Stimulated activated CD8-positive, alpha-beta memory T cell treated with anti-CD3 and anti-CD28 coated beads, Interleukin-12 subunit alpha, Interleukin-12 subunit beta, amount 100 ng/mL, for 24 hours (primary cell): ENCODE measurements around the gene ULK1.
A peak's percentile ranks its signal among the peaks of the same experiment; 100 is the strongest.
"Not testable (repeated sequence)": the region's sequence is repeated elsewhere in the genome, so short reads cannot be mapped to it uniquely, and the experiment has no call there.

Experiments
- DNase-seq: peaks from one replicate; pipeline ENCODE4 v3.0.0-alpha.2; 2020; ENCODE audit errors: extremely low read depth

ULK1 gene

GRCh38 chr12:131943389-131943788 lies 49.0 kb downstream of the ULK1 start:
- DNase-seq = no peak

- DNase-seq = no peak
Observed at GRCh38 chr12:131943876-131944275, 49.5 kb downstream of the ULK1 start.

- DNase-seq = no peak
Observed at GRCh38 chr12:131944601-131945251, 50.3 kb downstream of the ULK1 start.

GRCh38 chr12:131946757-131947156 lies 52.3 kb downstream of the ULK1 start:
- no peak for DNase-seq

- no peak for DNase-seq
Observed at GRCh38 chr12:131947482-131948027, 53.1 kb downstream of the ULK1 start.

GRCh38 chr12:131948166-131948712 lies 53.8 kb downstream of the ULK1 start:
- no peak for DNase-seq

GRCh38 chr12:131948713-131949430 lies 54.5 kb downstream of the ULK1 start:
- not testable (repeated sequence) for DNase-seq

GRCh38 chr12:131949431-131950181 lies 55.2 kb downstream of the ULK1 start, which contains the start of gene EP400:
EP400 (plus strand) TSS chr12:131949942; CDS start chr12:131960620, 10,678 bp downstream.
- DNase-seq = peak; percentile 87

- no peak for DNase-seq
Observed at GRCh38 chr12:131950182-131950913, 55.9 kb downstream of the ULK1 start.

- not testable (repeated sequence) for DNase-seq
Observed at GRCh38 chr12:131953810-131954209, 59.4 kb downstream of the ULK1 start.

- DNase-seq = not testable (repeated sequence)
Observed at GRCh38 chr12:131954460-131954859, 60.0 kb downstream of the ULK1 start.

- DNase-seq = no peak
Observed at GRCh38 chr12:131959116-131959515, 64.7 kb downstream of the ULK1 start.

- DNase-seq = no peak
Observed at GRCh38 chr12:131959641-131960589, 65.5 kb downstream of the ULK1 start.

GRCh38 chr12:131960590-131961325 lies 66.3 kb downstream of the ULK1 start:
- DNase-seq = not testable (repeated sequence)

- not testable (repeated sequence) for DNase-seq
Observed at GRCh38 chr12:131961328-131961727, 66.9 kb downstream of the ULK1 start.

GRCh38 chr12:131962069-131962468 lies 67.6 kb downstream of the ULK1 start:
- no peak for DNase-seq

- no peak for DNase-seq
Observed at GRCh38 chr12:131963381-131963780, 69.0 kb downstream of the ULK1 start.

- DNase-seq = no peak
Observed at GRCh38 chr12:131965073-131965472, 70.7 kb downstream of the ULK1 start.

- no peak for DNase-seq
Observed at GRCh38 chr12:131971226-131971625, 76.8 kb downstream of the ULK1 start.
